GM21619 (cell line): Measurements from ENCODE around the gene CAMTA1.

Experiments used
- ATAC-seq: cut with Tn5 transposase; IDR thresholded peaks from one replicate; pipeline ENCODE4 v1.9.1; 2021; ENCODE audit not compliant: unreplicated experiment

CAMTA1 gene

GRCh38 chr1:6999826-7000225 lies 214.6 kb downstream of the CAMTA1 start:
- ATAC-seq, result no peak

DNA sequence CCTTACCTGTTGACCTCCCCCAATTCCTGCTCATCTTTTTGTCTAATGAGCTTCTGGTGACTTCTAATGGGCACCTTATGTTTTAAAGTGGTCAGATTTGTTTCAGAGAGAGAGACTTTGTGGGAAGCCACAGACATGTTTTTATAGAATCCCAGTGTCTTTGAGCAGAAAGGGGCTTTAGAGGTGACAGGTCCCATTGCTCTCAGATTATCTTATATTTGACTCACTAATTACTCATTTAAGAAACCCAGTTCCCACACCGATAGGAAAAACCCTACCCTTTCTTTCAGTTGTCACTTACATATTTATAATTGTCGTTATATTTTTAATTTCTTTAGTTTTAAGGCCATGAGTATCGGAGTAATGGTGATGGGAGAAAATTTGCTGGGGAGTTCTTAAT lies 215.5 kb downstream of the CAMTA1 start:
- ATAC-seq, result no peak

- no peak for ATAC-seq
These were observed 217.5 kb downstream of the CAMTA1 start for GRCh38 chr1:7002728-7003127.

DNA sequence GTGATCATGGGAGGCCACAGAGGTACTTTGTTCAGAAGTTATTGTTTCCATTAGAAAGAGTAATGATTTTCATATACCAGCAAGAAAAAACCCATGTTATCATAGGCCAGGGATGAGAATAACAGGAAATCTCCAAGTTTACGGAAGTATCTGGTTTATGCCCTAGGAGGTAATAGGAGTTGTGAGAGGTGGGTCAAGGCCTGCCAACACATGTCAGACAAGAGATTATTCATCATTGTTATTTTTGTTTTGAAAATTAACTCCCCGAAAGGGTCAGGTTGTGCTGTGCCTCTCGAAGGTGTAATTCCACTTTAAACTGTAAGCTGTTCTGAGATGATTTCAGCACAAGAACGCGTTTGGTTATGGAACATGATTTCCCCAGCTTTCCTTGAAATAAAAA lies 218.4 kb downstream of the CAMTA1 start:
- no peak for ATAC-seq

GRCh38 chr1:7004181-7004580 lies 218.9 kb downstream of the CAMTA1 start:
- ATAC-seq, result no peak

- ATAC-seq, result no peak
These were observed 220.5 kb downstream of the CAMTA1 start for GRCh38 chr1:7005762-7006161.

GRCh38 chr1:7006996-7007871 lies 222.0 kb downstream of the CAMTA1 start:
- no peak for ATAC-seq

- ATAC-seq, result no peak
These were observed 222.6 kb downstream of the CAMTA1 start for GRCh38 chr1:7007902-7008301.

DNA sequence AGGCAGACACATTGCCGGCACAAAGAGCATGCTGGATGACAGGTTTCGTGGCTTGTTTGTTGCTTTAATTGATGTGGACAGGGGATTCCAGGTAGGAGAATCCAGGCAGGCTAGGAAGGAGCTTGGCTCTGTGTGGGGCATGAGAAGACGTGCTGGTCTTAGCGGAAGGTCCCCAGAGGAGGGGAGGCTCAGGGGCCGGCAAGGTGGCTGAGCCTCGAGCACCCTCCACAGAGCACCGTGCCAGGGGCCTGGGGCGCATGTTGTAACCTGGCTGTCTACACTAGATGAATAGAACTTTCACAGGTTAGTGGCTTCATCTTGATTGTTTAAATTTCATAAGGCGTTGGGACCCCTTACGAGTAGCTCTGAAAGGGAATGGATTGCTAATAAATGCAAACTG lies 223.1 kb downstream of the CAMTA1 start:
- no peak for ATAC-seq

GRCh38 chr1:7008975-7009740 lies 223.9 kb downstream of the CAMTA1 start:
- no peak for ATAC-seq

DNA sequence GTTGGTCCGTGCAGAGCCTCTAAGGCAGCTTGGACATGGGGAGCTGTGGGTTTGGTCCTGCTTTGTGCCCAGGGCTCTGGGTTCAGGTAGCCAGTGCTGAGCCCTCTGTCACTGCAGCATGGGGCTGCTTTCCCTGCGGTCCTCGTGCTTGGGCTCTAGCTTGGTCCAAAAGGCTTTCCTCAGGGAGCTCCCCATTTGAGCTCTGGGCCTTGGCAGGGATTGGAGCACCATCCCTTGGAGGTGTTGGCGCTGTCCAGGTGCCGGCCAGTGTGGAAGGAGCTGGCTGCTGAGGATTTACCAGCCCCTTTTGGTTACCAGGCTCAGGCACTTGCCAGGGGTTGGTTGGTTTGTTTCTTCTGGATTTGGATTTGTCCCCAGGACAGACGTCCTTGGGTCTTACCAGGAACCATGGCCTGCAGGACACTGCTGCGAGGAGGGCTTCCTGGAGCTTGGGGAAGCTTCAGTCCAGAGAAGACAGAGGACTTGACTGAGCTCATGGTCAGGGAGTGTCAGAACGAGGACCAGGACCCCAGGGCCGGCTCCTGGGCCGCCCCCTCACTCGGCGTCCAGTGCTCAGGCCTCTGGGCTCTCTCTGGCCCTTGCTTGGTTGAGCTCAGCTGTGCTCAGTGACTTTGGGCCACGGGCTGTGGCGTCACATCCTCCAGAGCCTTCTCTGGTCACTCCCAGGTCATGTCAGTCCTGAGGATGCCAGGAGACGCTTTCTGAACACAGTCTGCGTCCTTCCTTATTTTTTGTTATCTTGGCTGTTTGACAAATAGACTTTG lies 224.7 kb downstream of the CAMTA1 start:
- ATAC-seq, result no peak

GRCh38 chr1:7010534-7011200 lies 225.4 kb downstream of the CAMTA1 start:
- no peak for ATAC-seq

DNA sequence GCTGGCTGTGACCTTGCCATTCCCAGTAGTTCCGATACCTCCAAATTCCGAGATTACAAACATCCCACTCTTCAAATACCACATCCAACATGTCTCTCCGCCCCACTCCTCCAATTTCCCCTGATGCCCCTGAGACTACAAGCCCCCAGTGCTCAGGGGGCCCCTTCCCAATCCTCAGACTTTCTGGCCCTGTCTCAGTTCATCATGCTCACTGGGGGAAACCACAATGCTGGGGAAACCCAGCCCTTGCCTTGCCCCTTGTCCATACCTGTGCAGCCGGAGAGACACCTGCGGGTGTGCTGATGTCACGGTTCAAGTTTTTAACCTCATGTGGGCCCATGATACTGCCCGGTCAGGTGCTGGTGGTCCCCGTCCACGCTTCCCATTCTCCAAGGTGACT lies 226.6 kb downstream of the CAMTA1 start:
- ATAC-seq, result no peak

GRCh38 chr1:7012461-7012924 lies 227.2 kb downstream of the CAMTA1 start:
- no peak for ATAC-seq

DNA sequence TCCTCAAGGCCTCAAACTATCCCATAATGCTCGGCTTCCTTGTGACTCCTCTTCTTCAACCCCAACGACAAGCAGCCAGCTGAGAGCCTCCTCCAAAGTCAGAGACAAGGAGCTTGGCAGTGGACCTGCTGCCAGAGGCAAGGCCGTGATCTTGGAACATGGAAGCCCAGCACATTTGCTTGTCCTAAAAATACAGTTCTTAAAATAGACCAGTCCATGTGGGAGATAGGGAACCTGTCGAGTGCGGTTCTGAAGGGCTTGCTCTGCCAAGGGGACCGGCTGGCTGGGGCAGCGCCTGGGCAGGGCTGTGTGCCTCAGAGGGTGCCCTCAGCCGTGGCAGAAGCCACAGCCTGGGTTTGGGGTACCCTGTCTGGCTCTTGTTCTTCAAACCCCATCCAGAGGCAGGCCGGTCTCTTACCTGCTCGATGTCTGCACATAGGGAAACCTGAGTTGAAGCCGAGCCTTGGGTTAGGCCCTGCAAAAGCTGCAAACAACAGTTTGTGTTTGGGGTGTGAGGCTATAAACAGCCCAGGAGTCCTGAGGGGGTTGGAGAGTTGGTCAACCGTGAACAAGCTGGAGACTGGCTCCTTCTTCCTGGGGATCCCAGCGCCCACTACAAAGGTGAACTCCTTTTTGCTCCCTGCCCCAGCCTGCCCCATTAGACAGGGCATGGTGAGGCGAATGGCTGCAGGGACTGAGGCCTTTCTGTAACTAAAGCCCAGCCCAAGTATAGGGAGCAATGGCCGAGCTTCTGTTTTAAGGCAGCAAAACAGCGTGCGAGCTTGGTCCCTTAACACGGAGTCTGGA lies 228.8 kb downstream of the CAMTA1 start:
- ATAC-seq, result no peak

GRCh38 chr1:7014640-7014930 lies 229.3 kb downstream of the CAMTA1 start:
- ATAC-seq, result no peak

GRCh38 chr1:7015022-7015421 lies 229.8 kb downstream of the CAMTA1 start:
- ATAC-seq, result no peak

GRCh38 chr1:7018351-7018750 lies 233.1 kb downstream of the CAMTA1 start:
- no peak for ATAC-seq

DNA sequence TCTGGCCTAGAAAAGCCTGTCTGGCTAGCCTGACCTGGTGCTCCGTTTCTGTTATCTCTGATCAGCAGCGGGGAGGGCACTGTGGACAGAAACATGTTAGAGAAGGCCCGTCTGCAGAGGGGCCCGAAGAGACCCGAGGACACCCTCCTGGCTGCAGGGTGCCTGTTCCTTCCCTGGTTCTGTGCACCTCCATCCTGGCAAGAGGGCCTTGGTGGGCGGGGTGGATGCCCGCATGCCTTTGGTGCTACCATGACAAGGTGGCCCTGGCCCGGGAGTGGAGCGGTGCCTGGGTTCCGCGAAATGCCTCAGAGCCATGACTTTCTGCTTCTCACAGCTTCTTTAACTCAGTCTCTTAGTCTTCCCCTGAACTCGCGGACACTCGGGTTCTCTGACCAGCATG lies 233.6 kb downstream of the CAMTA1 start:
- ATAC-seq, result no peak

GRCh38 chr1:7019510-7019909 lies 234.3 kb downstream of the CAMTA1 start:
- ATAC-seq, result no peak
